ENCODE measurements around the gene KCNQ5.

Gene KCNQ5

GRCh38 chr6:72755752-72756151, 133.9 kb downstream of the KCNQ5 start:
- no peak for DNase-seq

GRCh38 chr6:72757048-72757447, 135.2 kb downstream of the KCNQ5 start:
- DNase-seq, result no peak

- no peak for DNase-seq
Observed at GRCh38 chr6:72757926-72758325, 136.1 kb downstream of the KCNQ5 start.

GRCh38 chr6:72758901-72759300, 137.0 kb downstream of the KCNQ5 start:
- no peak for DNase-seq

- DNase-seq, result no peak
Observed at GRCh38 chr6:72760114-72760793, 138.4 kb downstream of the KCNQ5 start.

GRCh38 chr6:72761761-72762160, 139.9 kb downstream of the KCNQ5 start:
- DNase-seq, result no peak

- DNase-seq, result no peak
Observed at GRCh38 chr6:72769459-72770125, 147.7 kb downstream of the KCNQ5 start.

GRCh38 chr6:72770959-72771358, 149.1 kb downstream of the KCNQ5 start:
- DNase-seq, result no peak

- no peak for DNase-seq
Observed at GRCh38 chr6:72776456-72776855, 154.6 kb downstream of the KCNQ5 start.

GRCh38 chr6:72781624-72782023, 159.8 kb downstream of the KCNQ5 start:
- DNase-seq, result no peak

- DNase-seq, result no peak
Observed at GRCh38 chr6:72783035-72783434, 161.2 kb downstream of the KCNQ5 start.

GRCh38 chr6:72783666-72784065, 161.8 kb downstream of the KCNQ5 start:
- DNase-seq, result no peak

- no peak for DNase-seq
Observed at GRCh38 chr6:72784071-72784470, 162.2 kb downstream of the KCNQ5 start.

- DNase-seq, result no peak
Observed at GRCh38 chr6:72784581-72784980, 162.7 kb downstream of the KCNQ5 start.

GRCh38 chr6:72787391-72788031, 165.6 kb downstream of the KCNQ5 start:
- no peak for DNase-seq

- DNase-seq, result no peak
Observed at GRCh38 chr6:72788188-72788587, 166.3 kb downstream of the KCNQ5 start.

GRCh38 chr6:72789145-72789544, 167.3 kb downstream of the KCNQ5 start:
- DNase-seq, result no peak

- DNase-seq, result no peak
Observed at GRCh38 chr6:72792692-72793091, 170.8 kb downstream of the KCNQ5 start.

- no peak for DNase-seq
Observed at GRCh38 chr6:72793641-72794395, 172.0 kb downstream of the KCNQ5 start.

GRCh38 chr6:72798196-72798595, 176.3 kb downstream of the KCNQ5 start:
- no peak for DNase-seq

GRCh38 chr6:72809746-72810379, 188.0 kb downstream of the KCNQ5 start:
- DNase-seq, result no peak

GRCh38 chr6:72810571-72811280, 188.9 kb downstream of the KCNQ5 start:
- no peak for DNase-seq
